CD4-positive, alpha-beta T cell treated with Interleukin-17A for 1 hour (primary cell): ENCODE data around the gene RPL4.
"Not testable (repeated sequence)": the region's sequence is repeated elsewhere in the genome, so short reads cannot be mapped to it uniquely, and the experiment has no call there.

Experiments
- DNase-seq: peaks from one replicate; pipeline ENCODE4 v3.0.0-alpha.2; 2020

RPL4 gene

GRCh38 chr15:66489179-66489791 is 15.4 kb downstream of the RPL4 start:
- DNase-seq = no peak

GRCh38 chr15:66488525-66488924 is 16.1 kb downstream of the RPL4 start:
- DNase-seq = no peak

- no peak for DNase-seq
Measured at GRCh38 chr15:66486887-66487286, 17.8 kb downstream of the RPL4 start.

- DNase-seq = no peak
Measured at GRCh38 chr15:66484539-66485112, 20.0 kb downstream of the RPL4 start.

- DNase-seq = no peak
Measured at GRCh38 chr15:66483131-66483566, 21.5 kb downstream of the RPL4 start.

- no peak for DNase-seq
Measured at GRCh38 chr15:66482539-66482938, 22.1 kb downstream of the RPL4 start.

DNA sequence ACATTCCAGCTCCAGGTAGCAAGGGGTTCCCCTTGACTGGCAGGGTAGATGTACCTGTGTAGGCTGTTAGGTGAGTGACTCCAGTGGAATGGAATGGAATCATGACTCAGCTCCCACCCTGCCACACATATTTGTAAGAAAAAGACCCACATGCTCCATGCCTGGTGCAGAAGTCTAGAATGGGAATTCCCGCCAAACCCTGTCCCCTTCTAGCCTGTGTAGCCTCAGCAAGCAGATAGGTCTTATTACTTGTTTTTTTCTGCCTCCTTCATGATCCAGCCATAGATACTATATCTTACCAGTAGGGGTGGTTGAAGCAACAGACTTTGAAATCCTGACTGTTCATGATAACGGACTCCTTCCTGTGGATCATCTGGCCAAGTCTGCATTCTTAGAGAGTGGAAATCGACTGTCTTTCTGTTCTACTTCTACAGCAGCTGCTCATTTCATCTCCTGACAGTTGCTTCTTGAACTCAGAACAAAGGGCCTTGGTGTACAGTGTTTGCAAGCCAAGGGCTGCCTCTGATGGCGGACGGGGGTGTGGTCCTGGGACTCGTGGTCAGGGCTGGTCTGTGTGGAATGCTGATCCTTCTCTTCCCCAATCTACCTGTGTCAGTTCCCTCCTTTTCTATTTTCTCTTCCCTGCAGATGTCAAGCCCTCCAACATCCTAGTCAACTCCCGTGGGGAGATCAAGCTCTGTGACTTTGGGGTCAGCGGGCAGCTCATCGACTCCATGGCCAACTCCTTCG is 23.4 kb downstream of the RPL4 start:
- DNase-seq = no peak

- DNase-seq = no peak
Measured at GRCh38 chr15:66480267-66480666, 24.4 kb downstream of the RPL4 start.

- DNase-seq = no peak
Measured at GRCh38 chr15:66477011-66477410, 27.6 kb downstream of the RPL4 start.

DNA sequence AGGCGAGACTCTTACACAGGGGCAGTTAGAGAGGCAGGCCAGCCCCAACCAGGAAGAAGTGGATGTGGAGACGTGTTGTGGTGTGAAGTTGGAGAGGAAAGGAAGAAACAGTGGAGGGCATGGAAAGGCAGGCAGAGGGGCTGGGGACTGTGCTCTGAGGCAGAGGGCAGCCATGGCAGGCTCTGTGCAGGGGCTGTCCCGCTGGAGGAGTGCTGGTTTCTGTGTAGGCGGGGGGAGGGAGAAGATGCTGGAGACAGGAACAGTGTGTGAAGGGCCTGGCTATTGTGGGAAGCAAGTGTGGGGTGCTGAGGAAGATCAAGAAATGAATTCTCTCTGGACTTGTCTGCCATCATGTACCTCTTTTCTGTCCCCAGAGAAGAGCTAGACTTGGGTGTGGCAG is 28.1 kb downstream of the RPL4 start:
- no peak for DNase-seq

GRCh38 chr15:66474963-66475362 is 29.7 kb downstream of the RPL4 start:
- DNase-seq = no peak

- DNase-seq = no peak
Measured at GRCh38 chr15:66474135-66474534, 30.5 kb downstream of the RPL4 start.

GRCh38 chr15:66472176-66472999 is 32.3 kb downstream of the RPL4 start:
- peak; percentile 78 for DNase-seq

GRCh38 chr15:66470825-66471224 is 33.8 kb downstream of the RPL4 start:
- not testable (repeated sequence) for DNase-seq

GRCh38 chr15:66467162-66468040 is 37.3 kb downstream of the RPL4 start:
- DNase-seq = not testable (repeated sequence)

- DNase-seq = not testable (repeated sequence)
Measured at GRCh38 chr15:66465294-66465693, 39.4 kb downstream of the RPL4 start.

GRCh38 chr15:66462627-66463026 is 42.0 kb downstream of the RPL4 start:
- no peak for DNase-seq

DNA sequence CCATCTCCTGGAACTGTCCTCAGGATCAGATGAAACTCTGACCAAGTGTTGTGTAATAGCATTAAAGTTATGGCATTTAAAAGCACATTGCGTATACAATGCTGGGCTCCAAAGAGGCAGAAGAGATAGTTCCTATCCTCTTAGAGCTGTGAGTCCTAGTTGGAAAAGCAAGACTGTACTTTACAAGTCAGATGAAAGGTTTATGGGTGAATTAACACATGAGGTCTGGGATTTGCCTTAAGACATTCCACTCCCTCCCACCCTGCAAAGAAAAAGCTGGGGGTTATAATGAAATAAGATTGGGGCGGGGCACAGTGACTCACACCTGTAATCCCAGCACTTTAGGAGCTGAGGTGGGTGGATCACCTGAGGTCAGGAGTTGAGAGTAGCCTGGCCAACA is 42.7 kb downstream of the RPL4 start:
- no peak for DNase-seq

- not testable (repeated sequence) for DNase-seq
Measured at GRCh38 chr15:66461294-66461693, 43.4 kb downstream of the RPL4 start.

GRCh38 chr15:66459818-66460615 is 44.6 kb downstream of the RPL4 start:
- DNase-seq = no peak

GRCh38 chr15:66456211-66456610 is 48.4 kb downstream of the RPL4 start:
- DNase-seq = no peak
